Stomach (tissue), 9 donors: ENCODE data around the gene MTMR10. TPM values are rescaled to one million over a fixed set of nuclear protein-coding genes. Genes with fewer than 3 reads are reported as not detected.

Experiments
- DNase-seq, 2 donors: peaks; one replicate each; pipeline versions ENCODE4 v3.0.0 to v3.0.0-alpha.2; 2013 to 2019
- H3K27ac ChIP-seq, 5 donors: fragments of 200-600 bp in 4 of 5; sonication (generic) in 4 of 5; one replicate each; pipeline ENCODE4 v1.5.1; 2013 to 2019; ENCODE audit warnings: mild to moderate bottlenecking in 1 of 5, moderate library complexity in 1 of 5
- H3K27me3 ChIP-seq, 3 donors: fragments of 200-600 bp; sonication (generic); one replicate each; pipeline ENCODE4 v1.5.1; 2017 to 2019; ENCODE audit warnings: mixed run types in 1 of 3
- H3K36me3 ChIP-seq, 4 donors: fragments of 200-600 bp; sonication (generic); 1 replicate in 3 of 4; 2 replicates in 1 of 4; pipeline ENCODE4 v1.5.1; 2016 to 2019
- H3K4me1 ChIP-seq, 4 donors: fragments of 200-600 bp; sonication (generic); one replicate each; pipeline ENCODE4 v1.5.1; 2016 to 2019
- H3K4me3 ChIP-seq, 4 donors: fragments of 200-600 bp; sonication (generic) in 3 of 4; one replicate each; pipeline ENCODE4 v1.5.1; 2016 to 2019; ENCODE audit warnings: mild to moderate bottlenecking in 1 of 4
- H3K9me3 ChIP-seq, 4 donors: fragments of 200-600 bp; sonication (generic); one replicate each; pipeline ENCODE4 v1.5.1; 2016 to 2019
- EP300 ChIP-seq: sonication (generic); formaldehyde crosslinking; IDR thresholded peaks from one replicate; pipeline ENCODE4 v1.6.1; 2017; ENCODE audit warnings: antibody characterized with exemption
- POLR2A ChIP-seq, 4 donors: fragments of 450-650 bp; IDR thresholded peaks; one replicate each; pipeline ENCODE4 v1.6.1; 2016; ENCODE audit warnings: antibody characterized with exemption in 4 of 4, control low read depth in 2 of 4, mild to moderate bottlenecking in 1 of 4, moderate library complexity in 1 of 4
- POLR2AphosphoS5 ChIP-seq, 3 donors: sonication (generic); formaldehyde crosslinking; IDR thresholded peaks; one replicate each; pipeline ENCODE4 v1.6.1; 2016; ENCODE audit warnings: antibody characterized with exemption in 3 of 3
- WGBS, 5 donors: extraction: QIAGEN DNeasy Blood & Tissue Kit in 3 of 5; methylation state at CpG; one replicate each; pipeline versions ENCODE4 v1.1.5 to v1.1.7; 2013 to 2018; 5-methylcytosine and 5-hydroxymethylcytosine counted together
- intact Hi-C: fragments of 100-400 bp; cut with DNase I; formaldehyde crosslinking; loops from one replicate; pipeline ENCODE4 v1.15.1; 2023; ENCODE audit warnings: low total_unique reads
- polyA plus RNA-seq, 3 donors: library from polyadenylated mRNA; stranded (reverse); fragments of 200-250 nt; gene quantifications; one replicate each; pipeline ENCODE4 v1.2.3, GENCODE V29; 2013
- total RNA-seq, 5 donors: library from RNA; depleted of rRNA; stranded (reverse); fragments of >200 nt; gene quantifications; one replicate each; pipeline versions ENCODE4 v1.1.0 to v1.2.3, GENCODE V29; 2014 to 2016
- TF ChIP-seq, protein P1 (sequence below), 7 experiments: fragments of 450-650 bp in 4 of 7; fragments of 200-600 bp in 3 of 7; sonication (generic) in 3 of 7; IDR thresholded peaks; one replicate each; pipeline ENCODE4 v1.5.1; 2016 to 2019; ENCODE audit warnings: antibody characterized with exemption in 7 of 7, control low read depth in 2 of 7, mild to moderate bottlenecking in 1 of 7
- donor health status: healthy with polysubstance abuse.
- donor health status: Bipolar disorder and iron deficiency.
- donor health status: healthy.

MTMR10 gene
- total and polyA plus RNA-seq, 8 donors = 4.9 to 118 (median 26.5) TPM

- WGBS, 5 donors = 82 to 91% (median 88%) methylated on average over 5 of the region's 5 CpGs
- intact Hi-C loops = no loop called here
Measured at GRCh38 chr15:30974112-30974511, 17.3 kb downstream of the MTMR10 start.

GRCh38 chr15:30973379-30973778 lies 18.0 kb downstream of the MTMR10 start:
- DNase-seq = no peak
- H3K27ac ChIP-seq = no peak overlapping the region
- peaks cover 0 to 20% (median 12%) of the 10 kb centered on the region in 4 donors for H3K4me1 ChIP-seq
- H3K36me3 ChIP-seq = peaks cover 12 to 62% (median 56%) of the 10 kb centered on the region in 4 donors
- TF ChIP-seq POLR2A (IDR thresholded peaks at IDR 0.05) (no peak), POLR2AphosphoS5 (IDR thresholded peaks at IDR 0.05) (no peak), EP300 (no peak)
- TF ChIP-seq, protein P1, sequence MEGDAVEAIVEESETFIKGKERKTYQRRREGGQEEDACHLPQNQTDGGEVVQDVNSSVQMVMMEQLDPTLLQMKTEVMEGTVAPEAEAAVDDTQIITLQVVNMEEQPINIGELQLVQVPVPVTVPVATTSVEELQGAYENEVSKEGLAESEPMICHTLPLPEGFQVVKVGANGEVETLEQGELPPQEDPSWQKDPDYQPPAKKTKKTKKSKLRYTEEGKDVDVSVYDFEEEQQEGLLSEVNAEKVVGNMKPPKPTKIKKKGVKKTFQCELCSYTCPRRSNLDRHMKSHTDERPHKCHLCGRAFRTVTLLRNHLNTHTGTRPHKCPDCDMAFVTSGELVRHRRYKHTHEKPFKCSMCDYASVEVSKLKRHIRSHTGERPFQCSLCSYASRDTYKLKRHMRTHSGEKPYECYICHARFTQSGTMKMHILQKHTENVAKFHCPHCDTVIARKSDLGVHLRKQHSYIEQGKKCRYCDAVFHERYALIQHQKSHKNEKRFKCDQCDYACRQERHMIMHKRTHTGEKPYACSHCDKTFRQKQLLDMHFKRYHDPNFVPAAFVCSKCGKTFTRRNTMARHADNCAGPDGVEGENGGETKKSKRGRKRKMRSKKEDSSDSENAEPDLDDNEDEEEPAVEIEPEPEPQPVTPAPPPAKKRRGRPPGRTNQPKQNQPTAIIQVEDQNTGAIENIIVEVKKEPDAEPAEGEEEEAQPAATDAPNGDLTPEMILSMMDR (IDR thresholded peaks at IDR 0.05) = no peak
- 94 to 97% (median 96%) methylated on average over 4 of the region's 4 CpGs for WGBS, 5 donors
- no peak overlapping the region for H3K4me3 ChIP-seq
- intact Hi-C loops = no loop called here
- no peaks in the 10 kb centered on the region for H3K27me3 ChIP-seq
- H3K9me3 ChIP-seq = no peaks in the 10 kb centered on the region

More at GRCh38 chr15:30974112-30974511, 17.3 kb downstream of the MTMR10 start:
- Histone ChIP-seq H3K9me3 (no peaks in the 10 kb centered on the region), H3K4me1 (peaks cover 0 to 23% (median 15%) of the 10 kb centered on the region in 4 donors), H3K27me3 (no peaks in the 10 kb centered on the region), H3K27ac (no peak overlapping the region), H3K4me3 (no peak overlapping the region), H3K36me3 (peaks cover 12 to 63% (median 53%) of the 10 kb centered on the region in 4 donors)
- DNase-seq = no peak
- TF ChIP-seq POLR2A (IDR thresholded peaks at IDR 0.05) = no peak

- Histone ChIP-seq H3K27ac (no peak overlapping the region), H3K9me3 (no peaks in the 10 kb centered on the region), H3K27me3 (no peaks in the 10 kb centered on the region), H3K4me3 (no peak overlapping the region), H3K36me3 (peaks cover 16 to 82% (median 73%) of the 10 kb centered on the region in 4 donors), H3K4me1 (peaks cover 0 to 20% (median 0%) of the 10 kb centered on the region in 4 donors)
- intact Hi-C loops = no loop called here
- DNase-seq = no peak
- 95 to 100% (median 99%) methylated on average over 2 of the region's 2 CpGs for WGBS, 5 donors
- TF ChIP-seq POLR2AphosphoS5 (IDR thresholded peaks at IDR 0.05) (no peak), POLR2A (IDR thresholded peaks at IDR 0.05) (no peak), EP300 (no peak)
- TF ChIP-seq, protein P1 (IDR thresholded peaks at IDR 0.05) = no peak
Measured at GRCh38 chr15:30969724-30970123, 21.7 kb downstream of the MTMR10 start.

DNA sequence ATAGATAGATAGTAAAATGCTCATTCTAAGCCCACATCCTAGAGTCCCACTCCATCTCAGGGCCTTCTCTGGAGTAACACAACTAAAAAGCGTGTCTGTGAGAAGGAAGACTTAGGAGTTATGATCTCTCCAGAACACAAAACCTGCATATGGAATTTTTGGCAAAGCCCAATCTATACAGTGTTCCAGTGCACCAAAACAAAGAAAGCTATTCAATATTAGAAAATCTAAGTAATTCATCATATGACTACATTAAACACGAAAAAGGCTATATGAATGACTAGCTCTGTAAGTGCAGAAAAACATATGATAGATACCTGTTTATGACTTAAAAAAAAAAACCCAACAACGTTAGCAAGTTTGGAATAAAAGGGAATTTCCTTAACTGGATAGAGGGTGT lies 27.7 kb downstream of the MTMR10 start:
- no peak overlapping the region for H3K4me3 ChIP-seq
- H3K27me3 ChIP-seq = no peaks in the 10 kb centered on the region
- H3K9me3 ChIP-seq = no peaks in the 10 kb centered on the region
- 82 to 87% (median 86%) methylated on average over 3 of the region's 3 CpGs for WGBS, 5 donors
- H3K36me3 ChIP-seq = peaks cover 26 to 88% (median 86%) of the 10 kb centered on the region in 4 donors
- peaks cover 0 to 14% (median 0%) of the 10 kb centered on the region in 4 donors for H3K4me1 ChIP-seq
- H3K27ac ChIP-seq = no peak overlapping the region
- no peak for DNase-seq
- TF ChIP-seq, protein P1 (IDR thresholded peaks at IDR 0.05) = no peak
- TF ChIP-seq POLR2AphosphoS5 (IDR thresholded peaks at IDR 0.05) (no peak), EP300 (no peak), POLR2A (IDR thresholded peaks at IDR 0.05) (no peak)
- intact Hi-C loops = no loop called here

DNA sequence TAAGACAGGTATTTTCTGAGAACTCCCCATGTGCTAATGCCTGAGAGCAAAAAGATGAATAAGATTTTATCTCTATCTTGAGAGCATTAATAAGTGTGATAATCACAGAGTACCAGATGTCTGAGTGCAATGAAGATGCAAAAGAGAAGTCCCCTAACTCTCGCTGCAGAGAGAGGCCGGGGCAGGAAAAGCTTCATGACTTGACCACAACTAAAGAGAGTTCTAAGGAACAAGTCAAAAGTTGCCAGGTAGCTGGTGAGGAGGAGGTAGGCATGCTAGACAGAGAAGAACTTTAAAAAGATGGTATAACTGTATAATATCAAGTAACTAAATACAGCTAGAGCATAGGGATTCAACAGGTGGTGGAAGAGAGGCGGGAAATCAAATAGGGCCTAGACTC lies 28.8 kb downstream of the MTMR10 start:
- no peaks in the 10 kb centered on the region for H3K9me3 ChIP-seq
- no peaks in the 10 kb centered on the region for H3K27me3 ChIP-seq
- H3K36me3 ChIP-seq = peaks cover 36 to 98% (median 93%) of the 10 kb centered on the region in 4 donors
- DNase-seq = no peak
- TF ChIP-seq EP300 = no peak
- TF ChIP-seq POLR2A (IDR thresholded peaks at IDR 0.05) = no peak
- TF ChIP-seq, protein P1 (IDR thresholded peaks at IDR 0.05) = no peak
- no peak for TF ChIP-seq POLR2AphosphoS5 (IDR thresholded peaks at IDR 0.05)
- peaks cover 0 to 5% (median 0%) of the 10 kb centered on the region in 4 donors for H3K4me1 ChIP-seq
- no peak overlapping the region for H3K4me3 ChIP-seq
- WGBS, 5 donors = 93 to 98% (median 97%) methylated on average over 3 of the region's 3 CpGs
- intact Hi-C loops = no loop called here
- no peak overlapping the region for H3K27ac ChIP-seq
